ENCODE measurements around the gene ATP13A3.

The ATP13A3 gene

GRCh38 chr3:194475138-194475932, 11.5 kb downstream of the ATP13A3 start:
- DNase-seq (ENCODE audit: low spot score): no peak

- no peak for DNase-seq (ENCODE audit: low spot score)
Observed at GRCh38 chr3:194474675-194475074, 12.1 kb downstream of the ATP13A3 start.

GRCh38 chr3:194472290-194472920, 14.4 kb downstream of the ATP13A3 start:
- DNase-seq (ENCODE audit: low spot score): peak; percentile 69

- DNase-seq (ENCODE audit: low spot score): no peak
Observed at GRCh38 chr3:194471863-194472262, 14.9 kb downstream of the ATP13A3 start.

- no peak for DNase-seq (ENCODE audit: low spot score)
Observed at GRCh38 chr3:194470615-194471014, 16.2 kb downstream of the ATP13A3 start.

- no peak for DNase-seq (ENCODE audit: low spot score)
Observed at GRCh38 chr3:194469977-194470376, 16.8 kb downstream of the ATP13A3 start.

GRCh38 chr3:194468086-194468485, 18.7 kb downstream of the ATP13A3 start:
- DNase-seq (ENCODE audit: low spot score): no peak

GRCh38 chr3:194466761-194467356, 19.9 kb downstream of the ATP13A3 start:
- DNase-seq (ENCODE audit: low spot score): no peak

- DNase-seq (ENCODE audit: low spot score): no peak
Observed at GRCh38 chr3:194465920-194466570, 20.8 kb downstream of the ATP13A3 start.

GRCh38 chr3:194465246-194465645, 21.6 kb downstream of the ATP13A3 start:
- DNase-seq (ENCODE audit: low spot score): no peak

- no peak for DNase-seq (ENCODE audit: low spot score)
Observed at GRCh38 chr3:194464692-194465091, 22.1 kb downstream of the ATP13A3 start.

GRCh38 chr3:194462936-194463335, 23.9 kb downstream of the ATP13A3 start:
- DNase-seq (ENCODE audit: low spot score): no peak

- no peak for DNase-seq (ENCODE audit: low spot score)
Observed at GRCh38 chr3:194460566-194460965, 26.2 kb downstream of the ATP13A3 start.

GRCh38 chr3:194458131-194458530, 28.7 kb downstream of the ATP13A3 start:
- no peak for DNase-seq (ENCODE audit: low spot score)

GRCh38 chr3:194455481-194455880, 31.3 kb downstream of the ATP13A3 start:
- no peak for DNase-seq (ENCODE audit: low spot score)

- no peak for DNase-seq (ENCODE audit: low spot score)
Observed at GRCh38 chr3:194450341-194450740, 36.5 kb downstream of the ATP13A3 start.

GRCh38 chr3:194449913-194450312, 36.9 kb downstream of the ATP13A3 start:
- no peak for DNase-seq (ENCODE audit: low spot score)

- DNase-seq (ENCODE audit: low spot score): no peak
Observed at GRCh38 chr3:194447657-194448056, 39.1 kb downstream of the ATP13A3 start.

- peak; percentile 2 for DNase-seq (ENCODE audit: low spot score)
Observed at GRCh38 chr3:194447161-194447560, 39.6 kb downstream of the ATP13A3 start.

GRCh38 chr3:194446754-194447153, 40.0 kb downstream of the ATP13A3 start:
- DNase-seq (ENCODE audit: low spot score): no peak

- DNase-seq (ENCODE audit: low spot score): no peak
Observed at GRCh38 chr3:194446172-194446571, 40.6 kb downstream of the ATP13A3 start.

GRCh38 chr3:194443901-194444300, 42.9 kb downstream of the ATP13A3 start:
- DNase-seq (ENCODE audit: low spot score): no peak

GRCh38 chr3:194440756-194441155, 46.0 kb downstream of the ATP13A3 start:
- no peak for DNase-seq (ENCODE audit: low spot score)
